GM10266 (cell line): ENCODE measurements around the gene TNK1.

ENCODE experiments used
- DNase-seq: peaks from one replicate; pipeline ENCODE4 v3.0.0; 2012; ENCODE audit errors: extremely low spot score
- TF ChIP-seq, protein P1 (sequence below): IDR thresholded peaks from 2 replicates; pipeline ENCODE4 v1.5.1; 2012; ENCODE audit warnings: mild to moderate bottlenecking, low read depth; ENCODE audit not compliant: control insufficient read depth, insufficient read depth; ENCODE audit errors: missing control alignments

The TNK1 gene

GRCh38 chr17:7408252-7408727, 27.4 kb downstream of the TNK1 start:
- DNase-seq: no peak
- TF ChIP-seq, protein P1, sequence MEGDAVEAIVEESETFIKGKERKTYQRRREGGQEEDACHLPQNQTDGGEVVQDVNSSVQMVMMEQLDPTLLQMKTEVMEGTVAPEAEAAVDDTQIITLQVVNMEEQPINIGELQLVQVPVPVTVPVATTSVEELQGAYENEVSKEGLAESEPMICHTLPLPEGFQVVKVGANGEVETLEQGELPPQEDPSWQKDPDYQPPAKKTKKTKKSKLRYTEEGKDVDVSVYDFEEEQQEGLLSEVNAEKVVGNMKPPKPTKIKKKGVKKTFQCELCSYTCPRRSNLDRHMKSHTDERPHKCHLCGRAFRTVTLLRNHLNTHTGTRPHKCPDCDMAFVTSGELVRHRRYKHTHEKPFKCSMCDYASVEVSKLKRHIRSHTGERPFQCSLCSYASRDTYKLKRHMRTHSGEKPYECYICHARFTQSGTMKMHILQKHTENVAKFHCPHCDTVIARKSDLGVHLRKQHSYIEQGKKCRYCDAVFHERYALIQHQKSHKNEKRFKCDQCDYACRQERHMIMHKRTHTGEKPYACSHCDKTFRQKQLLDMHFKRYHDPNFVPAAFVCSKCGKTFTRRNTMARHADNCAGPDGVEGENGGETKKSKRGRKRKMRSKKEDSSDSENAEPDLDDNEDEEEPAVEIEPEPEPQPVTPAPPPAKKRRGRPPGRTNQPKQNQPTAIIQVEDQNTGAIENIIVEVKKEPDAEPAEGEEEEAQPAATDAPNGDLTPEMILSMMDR: no peak

GRCh38 chr17:7408863-7409262, 28.0 kb downstream of the TNK1 start:
- TF ChIP-seq, protein P1: no peak
- no peak for DNase-seq

- no peak for DNase-seq
- TF ChIP-seq, protein P1: no peak
Observed at GRCh38 chr17:7409716-7410115, 28.8 kb downstream of the TNK1 start.

- DNase-seq: no peak
- TF ChIP-seq, protein P1: no peak
Observed at GRCh38 chr17:7410634-7411426, 29.9 kb downstream of the TNK1 start.

- TF ChIP-seq, protein P1: no peak
- DNase-seq: no peak
Observed at GRCh38 chr17:7411427-7411750, 30.5 kb downstream of the TNK1 start.

GRCh38 chr17:7413346-7413985, 32.6 kb downstream of the TNK1 start:
- TF ChIP-seq, protein P1: no peak
- no peak for DNase-seq

DNA sequence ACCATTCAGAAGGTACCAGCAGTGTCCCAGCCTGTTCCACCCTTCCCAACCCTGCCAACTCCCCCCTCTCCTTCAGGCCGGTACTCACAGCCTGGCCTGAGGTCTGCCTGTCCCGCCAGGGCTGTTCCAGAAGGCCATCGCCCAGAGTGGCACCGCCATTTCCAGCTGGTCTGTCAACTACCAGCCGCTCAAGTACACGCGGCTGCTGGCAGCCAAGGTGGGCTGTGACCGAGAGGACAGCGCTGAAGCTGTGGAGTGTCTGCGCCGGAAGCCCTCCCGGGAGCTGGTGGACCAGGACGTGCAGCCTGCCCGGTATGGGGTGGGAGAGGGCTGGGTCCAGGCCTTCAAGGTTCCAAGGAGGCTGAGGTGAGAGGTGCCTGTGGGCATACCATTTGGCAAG, 33.9 kb downstream of the TNK1 start:
- TF ChIP-seq, protein P1: no peak
- DNase-seq: no peak
